ENCODE data around the gene BOLA2.
"Not testable (repeated sequence)": the region's sequence is repeated elsewhere in the genome, so short reads cannot be mapped to it uniquely, and the experiment has no call there.

The BOLA2 gene
- total RNA-seq: 0 reads per million in 2 experiments

GRCh38 chr16:29454269-29454668, at the start of gene BOLA2, which contains the start of gene SLX1B:
Gene BOLA2, minus strand, starts transcription at chr16:29454351. Its CDS starts 98 bp downstream, at chr16:29454253.
Gene SLX1B, plus strand, starts transcription at chr16:29454533.
- DNase-seq (ENCODE audit: low read depth): not testable (repeated sequence)

DNA sequence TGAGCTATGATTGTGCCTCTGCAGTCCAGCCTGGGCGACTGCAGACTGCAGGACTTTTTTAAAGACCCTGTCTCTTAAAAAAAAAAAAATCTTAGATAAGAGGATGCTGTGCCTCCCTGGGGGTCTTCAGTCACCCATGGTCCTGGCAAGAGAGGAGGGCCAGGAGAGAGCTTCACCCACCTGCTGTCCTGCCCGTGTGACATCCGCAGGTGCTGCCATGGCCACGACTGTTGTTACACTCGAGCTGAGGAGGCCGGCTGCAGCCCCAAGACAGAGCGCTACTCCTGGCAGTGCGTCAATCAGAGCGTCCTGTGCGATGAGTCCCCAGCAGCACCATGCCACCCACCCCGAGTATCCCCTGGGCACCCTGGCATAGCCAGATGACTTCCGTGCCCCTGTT, 28.1 kb upstream of the BOLA2 start:
- not testable (repeated sequence) for DNase-seq (ENCODE audit: low read depth)

GRCh38 chr16:29472065-29472464, 17.9 kb upstream of the BOLA2 start:
- DNase-seq (ENCODE audit: low read depth): not testable (repeated sequence)

GRCh38 chr16:29469660-29470059, 15.5 kb upstream of the BOLA2 start:
- peak; percentile 0 for DNase-seq (ENCODE audit: low read depth)

GRCh38 chr16:29467654-29468366, 13.7 kb upstream of the BOLA2 start:
- DNase-seq (ENCODE audit: low read depth): not testable (repeated sequence)

GRCh38 chr16:29466904-29467303, 12.8 kb upstream of the BOLA2 start:
- DNase-seq (ENCODE audit: low read depth): not testable (repeated sequence)

- not testable (repeated sequence) for DNase-seq (ENCODE audit: low read depth)
Measured at GRCh38 chr16:29465985-29466824, 12.1 kb upstream of the BOLA2 start.

DNA sequence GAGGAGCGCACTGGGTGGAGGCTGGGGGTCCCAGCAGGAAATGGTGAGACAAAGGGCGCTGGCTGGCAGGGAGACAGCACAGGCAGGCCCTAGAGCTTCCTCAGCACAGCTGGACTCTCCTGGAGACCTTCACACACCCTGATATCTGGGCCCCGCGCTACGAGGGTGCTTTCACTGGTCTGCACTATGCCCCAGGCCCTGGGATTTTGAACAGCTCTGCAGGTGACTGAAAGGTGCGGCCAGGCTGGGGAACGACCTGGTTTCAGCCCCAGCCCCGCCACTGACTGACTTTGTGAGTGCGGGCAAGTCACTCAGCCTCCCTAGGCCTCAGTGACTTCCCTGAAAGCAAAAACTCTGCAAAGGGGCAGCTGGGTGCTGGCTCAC, 6.5 kb upstream of the BOLA2 start:
- not testable (repeated sequence) for DNase-seq (ENCODE audit: low read depth)

DNA sequence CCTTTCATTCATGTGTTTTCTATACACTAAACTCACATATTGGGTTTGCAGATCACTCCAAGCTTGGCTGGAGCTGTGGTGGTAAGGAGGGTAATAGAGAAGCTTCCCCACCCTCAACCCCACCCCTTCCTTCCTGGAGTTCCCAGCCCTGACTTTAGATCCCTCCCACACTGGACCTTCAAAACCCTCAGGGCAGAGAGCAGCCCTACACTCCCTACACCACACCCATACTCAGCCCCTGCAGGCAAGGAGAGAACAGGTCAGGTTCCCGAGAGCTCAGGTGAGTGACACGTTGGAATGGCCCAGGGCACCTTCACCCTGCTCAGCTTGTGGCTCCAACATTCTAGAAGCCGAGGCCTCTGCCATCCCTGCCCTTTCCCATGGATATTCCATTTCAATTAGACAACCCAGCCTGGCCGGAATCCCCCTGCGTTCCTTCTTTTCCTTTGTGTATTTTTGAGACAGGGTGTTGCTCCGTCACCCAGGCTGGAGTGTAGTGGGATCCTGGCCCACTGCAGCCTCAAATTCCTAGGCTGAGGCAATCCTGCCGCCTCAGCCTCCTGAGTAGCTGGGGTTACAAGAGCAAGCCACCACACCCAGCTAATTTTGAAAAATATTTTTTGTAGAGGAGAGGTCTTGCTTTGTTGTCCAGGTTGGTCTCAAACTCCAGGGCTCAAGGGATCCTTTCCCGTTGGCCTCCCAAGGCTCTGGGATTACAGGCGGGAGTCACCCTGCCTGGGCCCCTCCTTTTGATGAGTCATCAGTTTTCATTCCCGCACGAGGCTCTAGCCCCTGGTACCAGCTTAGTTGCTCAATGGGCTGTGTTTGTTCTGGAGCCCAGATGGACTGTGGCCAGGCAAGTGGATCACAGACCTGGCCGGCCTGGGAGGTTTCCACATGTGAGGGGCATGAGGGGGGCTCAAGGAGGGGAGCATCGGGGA, 5.8 kb upstream of the BOLA2 start, which contains the start of gene SULT1A4:
TSS of gene SULT1A4 (plus strand) at position 208 of the 941 bp plus-strand sequence. CDS start 1,473 bp downstream, outside the sequence.
- DNase-seq (ENCODE audit: low read depth): not testable (repeated sequence)

- not testable (repeated sequence) for DNase-seq (ENCODE audit: low read depth)
Measured at GRCh38 chr16:29457660-29458059, 3.5 kb upstream of the BOLA2 start.

GRCh38 chr16:29454828-29455227, 677 bp upstream of the BOLA2 start:
- not testable (repeated sequence) for DNase-seq (ENCODE audit: low read depth)

DNA sequence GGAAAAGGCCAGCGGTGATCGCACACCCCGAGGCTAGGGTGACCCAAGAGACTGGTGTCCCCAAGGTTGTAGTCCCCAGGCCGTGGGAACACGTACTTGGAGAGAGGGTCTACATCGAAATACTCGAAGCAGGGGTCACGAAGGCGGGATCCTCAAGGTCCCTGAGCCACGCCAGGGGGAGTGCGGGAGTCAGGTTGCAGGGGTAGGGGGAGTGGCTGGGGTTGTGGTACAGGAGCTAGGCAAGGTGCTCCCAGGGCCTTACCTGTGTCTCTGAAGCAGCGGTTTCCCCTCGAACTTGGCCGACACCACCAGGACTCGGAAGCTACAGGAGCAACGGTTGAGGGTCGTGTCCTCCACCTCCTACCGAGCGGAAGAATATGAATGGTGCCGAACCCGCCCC, 397 bp downstream of the BOLA2 start:
- not testable (repeated sequence) for DNase-seq (ENCODE audit: low read depth)

- not testable (repeated sequence) for DNase-seq (ENCODE audit: low read depth)
Measured at GRCh38 chr16:29425390-29425789, 28.8 kb downstream of the BOLA2 start.

GRCh38 chr16:29423587-29423986, 30.6 kb downstream of the BOLA2 start:
- not testable (repeated sequence) for DNase-seq (ENCODE audit: low read depth)

- not testable (repeated sequence) for DNase-seq (ENCODE audit: low read depth)
Measured at GRCh38 chr16:29405249-29405648, 48.9 kb downstream of the BOLA2 start.
